AG10803 (cell line): Measurements from ENCODE around the gene HOMER3.

Source experiments
- DNase-seq: peaks from one replicate; pipeline ENCODE4 v3.0.0; 2010; ENCODE audit warnings: low read depth
- H3K4me3 ChIP-seq: 2 replicates; pipeline ENCODE4 v1.5.1; 2011; ENCODE audit warnings: mild to moderate bottlenecking, low read length, control low read depth
- CTCF ChIP-seq: conservative IDR thresholded peaks from 2 replicates; pipeline ENCODE4 v1.5.1; 2011; ENCODE audit warnings: mild to moderate bottlenecking, low read length, control low read depth, inconsistent platforms

Gene HOMER3

GRCh38 chr19:18881491-18881890 is 59.5 kb downstream of the HOMER3 start:
- no peak for TF ChIP-seq CTCF
- no peak overlapping the region for H3K4me3 ChIP-seq
- DNase-seq: no peak

- DNase-seq: no peak
- no peak for TF ChIP-seq CTCF
- H3K4me3 ChIP-seq: no peak overlapping the region
Measured at GRCh38 chr19:18879579-18880373, 61.2 kb downstream of the HOMER3 start.
